Activated naive CD8-positive, alpha-beta T cell treated with anti-CD3 and anti-CD28 coated beads, Interleukin-2, amount 50 U/mL, for 16 hours (primary cell): ENCODE results near the gene SEMA5B.

Experiments
- DNase-seq: peaks from one replicate; pipeline ENCODE4 v3.0.0-alpha.2; 2020; ENCODE audit warnings: low read depth, low spot score

Gene SEMA5B

GRCh38 chr3:122926322-122926721 is 101.2 kb downstream of the SEMA5B start:
- no peak for DNase-seq

- DNase-seq, result no peak
Observed at GRCh38 chr3:122925756-122926155, 101.8 kb downstream of the SEMA5B start.

DNA sequence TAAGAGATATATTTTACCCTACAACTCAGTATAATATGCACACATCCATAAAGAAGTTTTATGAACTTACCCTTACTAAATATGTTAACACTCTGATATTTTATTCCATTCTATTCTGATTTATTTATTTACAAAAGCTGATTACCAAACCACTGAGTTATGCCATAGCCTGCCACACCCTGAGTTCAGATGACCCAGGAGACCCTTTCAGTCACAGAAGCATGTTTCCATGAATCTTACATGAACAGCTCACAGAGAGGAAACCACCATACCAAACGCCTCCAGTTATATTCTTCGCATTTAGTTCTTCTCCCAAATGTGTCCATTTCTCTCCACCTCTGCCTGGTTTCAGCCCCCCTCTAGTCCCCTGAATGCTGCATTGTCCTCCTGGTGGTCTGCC is 103.5 kb downstream of the SEMA5B start:
- DNase-seq, result no peak

- no peak for DNase-seq
Observed at GRCh38 chr3:122923611-122924010, 104.0 kb downstream of the SEMA5B start.

DNA sequence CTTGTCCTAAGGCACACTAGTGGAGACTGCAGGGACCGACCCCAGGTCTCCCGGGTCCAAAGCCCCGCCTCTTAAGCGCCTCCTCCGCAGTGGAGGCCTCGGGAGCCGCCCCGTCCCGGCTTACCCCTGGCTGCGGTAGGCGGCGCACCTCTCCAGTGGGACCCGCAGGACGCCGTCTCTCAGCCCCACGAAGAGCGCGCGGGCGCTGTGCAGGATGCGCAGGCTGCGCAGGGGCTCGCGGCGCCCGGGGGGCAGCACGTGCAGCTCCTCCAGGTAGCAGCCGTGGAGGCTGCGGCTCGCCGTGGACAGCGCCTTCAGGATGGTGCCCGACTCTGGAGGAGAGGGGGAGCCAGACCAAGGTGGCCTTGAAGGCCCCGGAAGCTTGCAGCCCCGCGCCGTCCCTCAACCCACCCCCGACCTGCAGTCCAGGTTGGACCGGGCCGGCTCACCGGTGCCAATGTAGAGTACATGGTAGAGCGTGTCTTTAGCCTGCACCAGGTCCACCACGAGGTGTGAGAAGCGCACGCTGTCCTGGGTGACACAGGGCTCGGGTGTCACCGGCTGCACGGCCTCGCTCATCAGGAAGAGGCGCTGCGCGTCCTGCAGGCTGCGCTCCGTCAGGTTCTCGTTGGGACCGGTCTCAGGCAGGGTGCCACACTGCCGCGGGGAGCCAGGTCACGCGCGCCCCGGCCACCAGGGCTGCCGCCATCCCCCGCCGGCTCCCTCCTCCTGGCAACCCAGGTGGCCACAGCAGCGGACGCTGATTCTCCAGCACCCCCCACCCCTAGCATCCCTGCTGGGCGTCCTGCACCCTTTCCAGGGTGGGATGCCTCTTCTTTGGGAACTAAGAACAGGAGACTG is 105.5 kb downstream of the SEMA5B start:
- no peak for DNase-seq

DNA sequence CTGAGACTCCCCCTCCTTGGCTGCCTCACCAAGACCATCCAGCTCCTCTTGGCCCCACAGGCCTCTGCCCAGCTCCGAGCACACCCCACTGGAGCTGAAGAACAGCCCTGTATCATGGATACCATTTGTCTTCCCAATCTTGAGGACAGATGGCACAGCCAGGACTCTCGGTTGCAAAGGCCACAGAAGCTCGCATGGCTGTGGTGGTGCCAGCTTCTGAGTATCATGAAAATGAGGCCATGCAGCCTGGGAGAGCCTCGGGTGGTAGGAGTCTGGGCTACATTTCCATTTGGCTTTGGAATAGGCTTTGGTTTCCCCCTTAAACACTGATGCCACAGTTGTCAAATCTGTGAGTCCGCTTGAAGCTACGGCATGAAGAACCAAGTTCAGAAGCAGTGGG is 106.6 kb downstream of the SEMA5B start:
- DNase-seq, result no peak

DNA sequence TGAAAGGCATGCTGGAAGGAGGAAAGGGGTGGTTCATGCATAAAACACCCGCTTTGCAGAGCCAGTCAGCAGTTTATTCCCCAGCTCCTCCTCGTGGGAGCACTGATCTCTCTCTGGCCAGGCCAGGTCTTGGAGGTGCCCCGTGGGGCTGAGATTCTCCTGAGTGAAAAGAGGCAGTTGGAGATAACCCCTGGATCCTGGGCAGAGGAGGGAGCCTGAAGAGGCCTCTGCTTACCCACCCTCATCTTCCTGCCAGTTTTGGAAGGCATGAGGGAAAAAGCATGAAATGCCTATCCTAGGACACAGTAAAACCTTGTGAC is 108.3 kb downstream of the SEMA5B start:
- DNase-seq, result no peak

GRCh38 chr3:122918576-122919290 is 108.8 kb downstream of the SEMA5B start:
- DNase-seq, result no peak

DNA sequence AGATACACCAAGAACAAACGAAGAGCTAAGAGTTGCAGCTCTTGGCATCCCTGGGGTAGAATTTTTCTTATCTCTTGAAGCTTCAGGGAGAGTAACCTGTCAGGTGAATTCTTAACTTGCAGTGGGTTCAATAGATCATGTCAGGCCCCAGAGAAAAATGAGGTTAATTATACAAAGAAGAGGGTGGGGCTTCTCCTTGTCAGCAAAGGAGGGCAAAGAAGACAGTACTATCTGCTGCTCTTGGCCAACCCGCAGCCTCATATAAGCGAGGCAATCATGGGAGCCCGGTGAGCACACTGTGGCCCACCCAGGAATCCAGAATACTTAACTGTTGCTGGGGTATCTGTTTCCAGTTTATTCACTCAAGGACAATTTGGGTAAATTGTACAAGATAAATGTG is 110.2 kb downstream of the SEMA5B start:
- DNase-seq, result no peak

GRCh38 chr3:122916580-122916979 is 111.0 kb downstream of the SEMA5B start:
- DNase-seq, result no peak

DNA sequence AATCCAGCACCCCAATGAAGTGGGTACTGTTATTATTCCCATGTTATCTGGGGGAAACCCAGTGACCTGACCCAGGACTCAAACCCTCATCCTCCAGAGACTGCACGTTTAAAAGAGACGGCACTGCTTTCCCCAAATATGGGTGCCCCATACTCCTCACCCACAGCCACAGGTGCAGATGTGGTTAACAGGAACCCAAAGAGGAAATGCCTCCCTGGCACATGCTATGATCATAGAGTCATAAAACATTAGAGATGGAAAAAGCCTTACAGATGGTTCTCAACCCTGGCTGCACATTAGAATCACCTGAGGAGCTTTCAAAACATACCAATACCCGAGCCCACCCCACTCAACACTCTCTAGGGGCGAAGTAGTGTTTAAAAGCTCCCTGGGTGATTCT is 111.5 kb downstream of the SEMA5B start:
- DNase-seq, result no peak

DNA sequence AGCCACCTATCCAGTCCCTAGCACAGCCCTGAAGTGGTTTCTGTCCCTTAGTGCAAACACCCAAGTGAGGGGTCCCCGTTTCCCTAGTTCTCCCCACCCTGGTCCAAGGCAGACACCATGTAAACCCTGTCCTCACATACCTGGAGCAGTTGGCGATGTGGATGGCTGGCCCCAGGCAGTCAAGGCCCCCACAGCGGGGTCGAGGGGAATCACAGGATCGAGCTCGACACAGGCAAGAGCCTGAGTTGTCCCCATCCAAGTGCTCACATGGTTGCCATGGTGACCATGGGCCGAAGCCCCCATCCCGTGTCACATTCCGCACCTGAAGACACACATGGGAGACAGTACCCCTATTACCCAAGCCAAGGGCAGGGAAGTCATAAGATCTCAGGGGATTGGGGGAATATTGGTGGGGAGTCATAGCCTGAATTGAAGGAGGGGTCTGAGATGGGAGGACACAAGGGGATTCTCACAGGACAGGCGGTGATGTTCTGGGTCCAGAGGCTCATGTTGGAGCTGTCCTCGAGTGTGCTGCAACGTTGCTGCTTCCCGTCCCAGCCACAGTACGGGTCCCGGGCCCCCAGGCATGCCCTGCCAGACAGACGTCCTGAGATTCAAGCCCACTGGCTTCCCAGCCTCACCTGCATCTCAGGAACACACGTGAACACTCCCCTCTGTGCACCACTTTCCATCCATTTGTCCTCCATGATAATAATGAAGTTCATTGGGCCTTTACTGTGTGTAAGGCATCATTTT is 112.1 kb downstream of the SEMA5B start:
- no peak for DNase-seq

DNA sequence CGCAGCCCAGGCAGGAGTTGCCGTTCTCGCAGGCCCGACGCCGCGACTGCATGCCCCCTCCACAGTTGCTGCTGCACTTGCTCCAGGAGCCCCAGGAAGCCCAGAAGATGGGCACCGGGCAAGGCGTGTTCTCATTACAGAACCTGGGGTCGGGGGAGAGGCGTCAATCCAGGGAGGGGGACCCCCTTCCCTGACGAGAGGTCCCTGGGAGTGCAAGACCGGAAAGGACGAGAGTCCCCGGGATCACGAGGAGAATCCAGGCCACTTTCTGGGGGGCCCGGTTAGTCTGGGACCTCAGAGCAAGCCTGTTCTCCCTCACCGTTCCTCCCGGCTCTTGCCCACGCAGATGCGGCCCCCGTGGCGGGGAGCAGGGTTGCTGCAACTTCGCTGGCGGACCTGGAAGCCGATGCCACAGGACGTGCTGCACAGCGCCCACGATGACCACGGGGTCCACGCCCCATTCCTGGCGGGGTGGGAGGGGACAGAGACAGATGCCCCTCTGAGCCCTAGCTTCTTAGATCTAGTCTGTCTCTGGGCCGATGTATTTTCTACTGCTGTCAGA is 113.9 kb downstream of the SEMA5B start:
- no peak for DNase-seq

DNA sequence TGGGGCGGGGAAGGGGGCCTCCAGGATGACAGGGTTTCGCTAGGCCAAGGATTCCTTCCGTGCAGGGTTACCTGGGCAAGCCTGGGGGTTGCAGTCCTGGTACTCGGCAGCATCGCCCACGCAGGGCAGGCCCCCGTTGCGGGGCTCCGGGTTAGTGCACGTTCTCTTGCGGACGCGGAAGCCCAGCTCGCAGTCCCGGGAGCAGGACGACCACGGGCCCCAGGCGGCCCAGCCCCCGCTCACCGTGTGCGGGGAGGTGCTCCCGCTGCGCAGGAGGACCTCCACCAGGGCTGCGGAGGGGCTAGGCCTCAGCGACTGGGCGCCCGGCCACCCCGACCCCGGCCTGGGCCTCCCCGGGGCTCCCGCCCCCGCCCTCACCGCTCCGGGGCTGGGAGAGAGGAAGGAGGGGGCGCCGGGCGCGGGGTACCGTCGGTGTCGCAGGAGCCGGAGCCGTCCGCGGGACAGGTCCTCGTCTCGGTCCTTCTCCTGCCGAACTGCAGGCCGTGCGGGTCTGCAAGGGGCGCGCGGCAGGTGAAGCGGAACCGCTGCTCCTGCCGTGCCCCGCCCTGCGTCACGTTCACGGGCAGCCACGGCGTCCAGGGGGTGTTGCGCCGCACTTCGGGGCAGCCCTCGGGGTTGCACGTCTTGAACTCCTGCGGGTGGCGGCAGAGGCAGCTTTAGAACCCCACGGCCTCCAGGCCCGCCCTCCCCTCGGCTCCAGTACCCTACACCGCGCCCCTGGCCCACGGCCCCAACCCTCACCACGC is 114.6 kb downstream of the SEMA5B start:
- no peak for DNase-seq

GRCh38 chr3:122911901-122912300 is 115.7 kb downstream of the SEMA5B start:
- no peak for DNase-seq

DNA sequence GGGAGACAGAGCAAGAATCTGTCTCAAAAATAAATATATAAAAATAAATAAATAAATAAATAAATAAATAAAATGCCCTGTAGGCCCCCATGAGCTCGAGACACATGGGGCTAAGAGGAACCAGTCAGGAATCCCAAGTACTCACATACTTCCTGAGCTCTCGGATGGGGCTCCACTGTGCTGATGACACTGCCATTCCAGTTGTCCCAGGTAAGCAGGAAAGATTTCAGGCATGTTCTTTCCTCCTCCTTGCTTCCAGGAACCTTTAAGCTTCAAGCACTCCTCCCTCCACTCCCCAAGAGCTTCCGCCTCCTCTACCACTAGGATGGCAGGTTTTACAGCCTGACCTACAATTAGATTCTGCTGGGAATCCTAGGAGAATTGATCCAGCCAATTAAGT is 119.3 kb downstream of the SEMA5B start:
- DNase-seq, result no peak

DNA sequence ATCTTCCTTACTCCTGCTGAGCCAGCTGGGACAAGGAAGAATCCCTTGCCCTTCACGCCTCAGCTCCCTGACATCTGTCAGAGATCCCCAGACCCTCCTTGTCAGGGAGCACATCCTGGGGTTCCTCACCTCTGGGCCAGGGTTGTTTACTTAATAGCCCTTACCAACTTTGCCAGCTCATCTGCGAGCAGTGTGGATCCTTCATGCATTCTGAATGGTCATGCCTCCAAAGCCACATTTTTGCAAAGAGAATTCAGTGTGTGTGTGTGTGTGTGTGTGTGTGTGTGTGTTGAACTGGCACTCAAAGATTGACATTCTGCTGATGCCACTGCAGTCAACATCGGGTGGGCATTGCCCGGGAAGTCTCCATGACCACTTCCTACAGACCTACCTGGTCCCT is 120.1 kb downstream of the SEMA5B start:
- no peak for DNase-seq

DNA sequence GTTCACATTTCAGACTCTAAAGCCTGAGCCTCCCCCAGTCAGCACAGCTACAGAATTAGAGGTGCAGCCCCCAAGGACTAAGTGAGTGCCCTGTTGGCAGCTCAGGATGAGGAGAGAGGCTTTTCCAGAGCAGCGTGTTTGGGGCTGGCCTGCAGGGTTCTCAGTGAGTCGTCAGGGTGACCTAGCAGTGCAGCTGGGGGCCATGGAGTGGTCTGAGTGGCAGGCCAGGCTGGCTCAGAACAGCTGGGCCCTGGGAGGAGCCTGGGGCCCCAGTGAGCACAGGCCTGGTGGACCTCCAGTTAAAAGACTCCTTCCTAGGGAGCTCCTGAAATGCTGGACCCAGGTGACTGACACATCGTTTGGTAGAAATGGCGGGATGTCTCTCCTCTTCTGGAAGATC is 124.4 kb downstream of the SEMA5B start:
- no peak for DNase-seq

GRCh38 chr3:122902326-122902725 is 125.2 kb downstream of the SEMA5B start:
- no peak for DNase-seq

DNA sequence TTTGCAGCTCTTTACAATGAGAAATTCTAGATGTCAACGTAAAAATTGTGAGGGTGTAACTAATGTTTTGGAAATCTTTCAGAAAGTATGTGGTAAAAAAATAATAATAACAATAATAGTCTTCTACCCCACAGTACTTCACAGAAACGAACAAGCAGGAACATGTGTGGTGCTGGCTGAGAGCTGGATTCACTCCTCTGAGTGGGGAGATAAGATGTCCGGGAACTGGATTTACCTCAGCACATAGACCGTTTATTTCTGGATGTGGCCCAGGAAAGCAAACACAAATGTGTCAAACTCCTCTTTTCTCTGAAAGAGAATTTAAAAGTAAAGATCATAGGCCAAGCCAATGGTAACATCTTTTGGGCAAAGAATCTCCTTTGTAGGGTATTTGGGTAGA is 129.3 kb downstream of the SEMA5B start:
- DNase-seq, result no peak
